Tibial nerve (tissue), 3 donors: Measurements from ENCODE around the gene RNF114.

Experiments
- CTCF ChIP-seq, 5 experiments: fragments of 200-600 bp in 3 of 5; fragments of 450-650 bp in 2 of 5; sonication (generic) in 3 of 5; IDR thresholded peaks; one replicate each; pipeline ENCODE4 v1.5.1; 2016 to 2019; ENCODE audit warnings: antibody characterized with exemption in 5 of 5, mild to moderate bottlenecking in 3 of 5, moderate library complexity in 2 of 5
- POLR2A ChIP-seq, 2 donors: fragments of 450-650 bp; IDR thresholded peaks; one replicate each; pipeline ENCODE4 v1.6.1; 2017; ENCODE audit warnings: antibody characterized with exemption in 2 of 2, mild to moderate bottlenecking in 2 of 2, moderate library complexity in 2 of 2

DNA sequence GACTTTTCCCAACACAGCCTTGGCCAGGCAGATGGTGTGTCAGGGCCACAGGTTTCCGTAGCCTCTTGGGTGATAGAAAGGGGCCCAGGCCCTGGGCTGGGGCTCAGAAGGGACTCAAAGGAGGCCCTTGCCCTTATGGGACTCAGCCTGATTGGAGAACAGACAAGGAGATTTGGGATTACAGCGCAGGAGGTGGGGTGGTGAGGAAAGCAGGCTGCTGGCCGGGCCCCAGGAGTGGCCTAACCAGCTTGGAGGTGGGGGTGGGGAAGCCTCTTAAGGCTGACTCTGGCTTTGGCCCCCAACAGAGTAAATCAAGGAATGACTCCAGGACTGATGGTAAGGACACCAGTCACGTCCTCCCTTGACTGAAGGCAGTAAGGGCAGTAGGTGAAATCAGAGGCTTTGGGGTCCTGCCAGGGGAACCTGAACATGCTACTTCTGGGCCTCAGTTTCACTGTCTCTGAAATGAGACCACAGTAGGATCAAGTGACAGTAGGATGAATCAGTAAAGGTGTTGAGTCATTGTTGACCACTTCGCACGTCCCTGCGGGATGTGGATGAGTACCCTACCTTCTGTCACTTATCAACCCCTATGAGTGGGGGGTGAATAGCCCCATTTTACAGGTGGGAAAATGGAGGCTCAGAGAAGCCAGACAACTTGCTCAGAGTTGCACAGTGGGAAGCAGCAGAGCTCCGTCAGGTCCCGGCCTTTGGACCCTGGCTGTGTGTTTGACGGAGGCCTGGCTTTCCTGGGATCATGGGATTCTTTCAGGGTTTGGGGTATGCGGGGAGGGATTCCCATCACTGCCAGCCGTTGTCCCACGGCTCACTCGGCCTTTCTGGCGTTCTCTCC, 51.0 kb downstream of the RNF114 start:
- TF ChIP-seq POLR2A (IDR thresholded peaks at IDR 0.05) (no peak), CTCF (IDR thresholded peaks at IDR 0.05) (no peak)
